Prostate gland (tissue), 2 donors: ENCODE data around the gene PPP5C. TPM values are rescaled to one million over a fixed set of nuclear protein-coding genes. Genes with fewer than 3 reads are reported as not detected.

ENCODE experiments used
- DNase-seq: peaks from one replicate; pipeline ENCODE4 v3.0.0-alpha.2; 2019; ENCODE audit warnings: low spot score
- H3K27ac ChIP-seq, 2 donors: fragments of 200-600 bp; sonication (generic); 2 replicates each; pipeline ENCODE4 v1.5.1; 2017 to 2019
- H3K27me3 ChIP-seq: fragments of 200-600 bp; sonication (generic); replicated peaks from 2 replicates; pipeline ENCODE4 v1.5.1; 2019; ENCODE audit not compliant: insufficient read depth
- H3K36me3 ChIP-seq, 2 donors: fragments of 200-600 bp; sonication (generic); 1 replicate in 1 of 2; 2 replicates in 1 of 2; pipeline versions ENCODE4 v1.5.1 to v1.8.1; 2017 to 2019
- H3K4me1 ChIP-seq: fragments of 200-600 bp; sonication (generic); replicated peaks from 2 replicates; pipeline ENCODE4 v1.5.1; 2019
- H3K4me3 ChIP-seq, 2 donors: fragments of 200-600 bp; sonication (generic); 2 replicates each; pipeline ENCODE4 v1.5.1; 2017 to 2019
- H3K9me3 ChIP-seq: fragments of 200-600 bp; sonication (generic); 2 replicates; pipeline ENCODE4 v1.5.1; 2017
- CTCF ChIP-seq, 4 experiments: fragments of 200-600 bp in 2 of 4; fragments of 450-650 bp in 2 of 4; sonication (generic) in 2 of 4; IDR thresholded peaks; 1 replicate in 3 of 4; 2 replicates in 1 of 4; pipeline ENCODE4 v1.5.1; 2016 to 2019; ENCODE audit warnings: antibody characterized with exemption in 4 of 4, mild to moderate bottlenecking in 2 of 4, moderate library complexity in 2 of 4
- POLR2A ChIP-seq: fragments of 450-650 bp; IDR thresholded peaks from one replicate; pipeline ENCODE4 v1.6.1; 2016; ENCODE audit warnings: antibody characterized with exemption, mild to moderate bottlenecking
- POLR2AphosphoS5 ChIP-seq: sonication (generic); formaldehyde crosslinking; IDR thresholded peaks from one replicate; pipeline ENCODE4 v1.6.1; 2017; ENCODE audit warnings: antibody characterized with exemption
- WGBS: methylation state at CpG from one replicate; pipeline ENCODE4 v1.1.5; 2018; 5-methylcytosine and 5-hydroxymethylcytosine counted together
- intact Hi-C: fragments of 100-400 bp; cut with DNase I; formaldehyde crosslinking; loops from one replicate; pipeline ENCODE4 v1.14.2; 2022
- total RNA-seq, 2 donors: library from RNA; depleted of rRNA; stranded (reverse); fragments of >200 nt; gene quantifications; one replicate each; pipeline ENCODE4 v1.1.0, GENCODE V29; 2016

PPP5C gene
- total RNA-seq, 2 donors from 2014 or later = 81.4 to 84.3 TPM

GRCh38 chr19:46328079-46328478 is 18.8 kb upstream of the PPP5C start:
- no peaks in the 10 kb centered on the region for H3K4me1 ChIP-seq
- intact Hi-C loops = no loop called here
- H3K27me3 ChIP-seq = no peaks in the 10 kb centered on the region
- no peak overlapping the region for H3K27ac ChIP-seq
- TF ChIP-seq POLR2AphosphoS5 (no peak), POLR2A (no peak), CTCF (IDR thresholded peaks at IDR 0.05) (no peak)
- no peaks in the 10 kb centered on the region for H3K9me3 ChIP-seq
- no peaks in the 10 kb centered on the region for H3K36me3 ChIP-seq
- H3K4me3 ChIP-seq = no peak overlapping the region
- DNase-seq = no peak
- whole genome bisulfite sequencing = 97% methylated on average over 2 of the region's 2 CpGs

DNA sequence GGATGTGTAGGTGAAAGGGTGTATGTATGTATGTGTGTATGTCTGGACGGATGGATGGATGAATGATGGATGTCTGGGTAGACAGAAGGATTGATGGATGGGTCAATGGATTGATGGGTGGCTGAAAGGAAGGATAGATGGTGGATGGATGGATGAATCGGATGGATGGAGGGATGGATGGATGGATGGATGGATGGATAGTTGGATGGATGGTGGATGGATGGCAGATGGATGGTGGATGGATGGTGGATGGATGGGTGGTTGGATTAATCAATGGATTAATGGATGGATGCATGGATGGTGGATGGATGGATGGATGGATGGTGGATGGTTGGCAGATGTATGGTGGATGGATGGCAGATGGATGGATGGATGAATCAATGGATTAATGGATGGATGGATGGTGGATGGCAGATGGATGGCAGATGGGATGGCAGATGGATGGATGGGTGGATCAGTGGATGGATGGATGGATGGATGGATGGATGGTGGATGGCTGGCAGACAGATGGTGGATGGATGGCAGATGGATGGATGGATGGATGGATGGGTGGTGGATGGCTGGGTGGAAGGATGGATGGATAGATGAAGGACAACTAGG is 16.5 kb upstream of the PPP5C start:
- 99% methylated on average over 2 of the region's 2 CpGs for WGBS
- Histone ChIP-seq H3K36me3 (no peaks in the 10 kb centered on the region), H3K4me1 (no peaks in the 10 kb centered on the region), H3K4me3 (no peak overlapping the region), H3K27ac (no peak overlapping the region), H3K27me3 (no peaks in the 10 kb centered on the region), H3K9me3 (no peaks in the 10 kb centered on the region)
- no peak for DNase-seq
- intact Hi-C loops = no loop called here
- no peak for TF ChIP-seq POLR2A
- no peak for TF ChIP-seq CTCF (IDR thresholded peaks at IDR 0.05)
- no peak for TF ChIP-seq POLR2AphosphoS5

- no peak overlapping the region for H3K27ac ChIP-seq
- no peaks in the 10 kb centered on the region for H3K36me3 ChIP-seq
- DNase-seq = no peak
- no peak for TF ChIP-seq POLR2AphosphoS5
- 92% methylated on average over 1 of the region's 1 CpG for WGBS
- no peaks in the 10 kb centered on the region for H3K4me1 ChIP-seq
- H3K27me3 ChIP-seq = no peaks in the 10 kb centered on the region
- no peaks in the 10 kb centered on the region for H3K9me3 ChIP-seq
- intact Hi-C loops = no loop called here
- H3K4me3 ChIP-seq = no peak overlapping the region
These were observed 9.4 kb upstream of the PPP5C start for GRCh38 chr19:46337487-46337886.

GRCh38 chr19:46339446-46339845 is 7.4 kb upstream of the PPP5C start:
- H3K27me3 ChIP-seq = no peaks in the 10 kb centered on the region
- WGBS = 38% methylated on average over 10 of the region's 10 CpGs
- no peak overlapping the region for H3K27ac ChIP-seq
- no peak for DNase-seq
- TF ChIP-seq CTCF (IDR thresholded peaks at IDR 0.05) (no peak), POLR2AphosphoS5 (no peak), POLR2A (no peak)
- H3K4me1 ChIP-seq = no peaks in the 10 kb centered on the region
- no peak overlapping the region for H3K4me3 ChIP-seq
- intact Hi-C loops = no loop called here
- H3K9me3 ChIP-seq = no peaks in the 10 kb centered on the region
- H3K36me3 ChIP-seq = no peaks in the 10 kb centered on the region

DNA sequence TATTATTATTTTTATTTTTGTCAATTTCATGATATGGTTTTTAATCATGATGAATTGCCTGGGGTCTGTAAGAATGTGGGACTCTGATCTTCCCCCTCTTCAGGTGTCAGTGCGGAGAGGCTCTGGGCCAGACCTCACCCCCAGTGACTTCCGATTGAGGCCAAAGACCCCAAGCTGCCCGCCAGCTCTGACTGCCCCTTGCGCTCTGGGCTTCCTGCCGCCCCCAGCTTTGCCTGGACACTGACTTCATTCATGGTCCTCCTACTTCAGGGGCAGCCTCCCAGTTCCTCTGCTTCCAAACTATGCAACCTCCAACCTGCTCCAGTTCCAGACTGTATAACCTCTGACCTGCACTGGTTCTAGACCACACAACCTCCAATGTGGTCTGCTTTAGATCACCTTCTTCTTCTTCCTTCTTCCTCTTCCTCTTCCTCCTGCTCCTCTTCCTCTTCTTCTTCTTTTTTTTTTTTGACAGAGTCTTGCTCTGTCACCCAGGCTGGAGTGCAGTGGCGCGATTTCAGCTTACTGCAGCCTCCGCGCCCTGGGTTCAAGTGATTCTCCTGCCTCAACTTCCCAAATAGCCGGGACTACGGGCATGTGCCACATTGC is 6.7 kb upstream of the PPP5C start:
- Histone ChIP-seq H3K4me3 (no peak overlapping the region), H3K36me3 (no peaks in the 10 kb centered on the region), H3K27ac (no peak overlapping the region), H3K9me3 (no peaks in the 10 kb centered on the region), H3K27me3 (no peaks in the 10 kb centered on the region), H3K4me1 (no peaks in the 10 kb centered on the region)
- intact Hi-C loops = no loop called here
- TF ChIP-seq POLR2A = no peak
- no peak for TF ChIP-seq POLR2AphosphoS5
- no peak for TF ChIP-seq CTCF (IDR thresholded peaks at IDR 0.05)
- 95% methylated on average over 11 of the region's 11 CpGs for WGBS
- DNase-seq = no peak
